SU-DHL-6 (cell line): ENCODE data around the gene FBH1.

Source experiments
- EZH2phosphoT487 ChIP-seq: fragments of 200-600 bp; sonication (generic), shearing (Covaris generic); conservative IDR thresholded peaks from 2 replicates; pipeline ENCODE4 v1.6.1; 2018; ENCODE audit warnings: mild to moderate bottlenecking, antibody characterized with exemption, low read length, moderate library complexity, mixed read lengths
- TF ChIP-seq, protein P1 (sequence below): fragments of 200-600 bp; sonication (generic); IDR thresholded peaks from one replicate; pipeline ENCODE4 v1.5.1; 2017; ENCODE audit warnings: antibody characterized with exemption, mild to moderate bottlenecking, low read length, moderate library complexity; ENCODE audit not compliant: insufficient read depth, poor library complexity, severe bottlenecking

DNA sequence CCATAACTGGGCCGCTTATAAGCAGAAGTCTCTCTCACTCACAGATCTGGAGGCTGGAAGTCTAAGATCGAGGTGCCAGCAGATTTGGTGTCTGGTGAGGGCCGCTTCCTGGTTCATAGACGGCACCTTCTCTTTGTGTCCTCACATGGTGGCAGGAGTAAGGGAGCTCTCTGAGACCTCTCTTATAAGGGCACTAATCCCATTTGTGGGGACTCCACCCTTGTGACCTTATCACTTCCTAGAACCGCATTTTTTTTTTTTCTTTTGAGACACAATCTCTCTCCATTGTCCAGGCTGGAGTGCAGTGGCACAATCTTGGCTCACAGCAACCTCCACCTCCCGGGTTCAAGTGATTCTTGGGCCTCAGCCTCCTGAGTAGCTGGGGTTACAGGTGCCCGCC, 8.1 kb downstream of the FBH1 start:
- TF ChIP-seq, protein P1, sequence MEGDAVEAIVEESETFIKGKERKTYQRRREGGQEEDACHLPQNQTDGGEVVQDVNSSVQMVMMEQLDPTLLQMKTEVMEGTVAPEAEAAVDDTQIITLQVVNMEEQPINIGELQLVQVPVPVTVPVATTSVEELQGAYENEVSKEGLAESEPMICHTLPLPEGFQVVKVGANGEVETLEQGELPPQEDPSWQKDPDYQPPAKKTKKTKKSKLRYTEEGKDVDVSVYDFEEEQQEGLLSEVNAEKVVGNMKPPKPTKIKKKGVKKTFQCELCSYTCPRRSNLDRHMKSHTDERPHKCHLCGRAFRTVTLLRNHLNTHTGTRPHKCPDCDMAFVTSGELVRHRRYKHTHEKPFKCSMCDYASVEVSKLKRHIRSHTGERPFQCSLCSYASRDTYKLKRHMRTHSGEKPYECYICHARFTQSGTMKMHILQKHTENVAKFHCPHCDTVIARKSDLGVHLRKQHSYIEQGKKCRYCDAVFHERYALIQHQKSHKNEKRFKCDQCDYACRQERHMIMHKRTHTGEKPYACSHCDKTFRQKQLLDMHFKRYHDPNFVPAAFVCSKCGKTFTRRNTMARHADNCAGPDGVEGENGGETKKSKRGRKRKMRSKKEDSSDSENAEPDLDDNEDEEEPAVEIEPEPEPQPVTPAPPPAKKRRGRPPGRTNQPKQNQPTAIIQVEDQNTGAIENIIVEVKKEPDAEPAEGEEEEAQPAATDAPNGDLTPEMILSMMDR = no peak
- TF ChIP-seq EZH2phosphoT487 = no peak
